Activated naive CD4-positive, alpha-beta T cell treated with anti-CD3 and anti-CD28 coated beads, Interleukin-2, amount 50 U/mL, for 72 hours (primary cell): ENCODE data around the gene LRRK1. TPM values are rescaled to one million over a fixed set of nuclear protein-coding genes. Genes with fewer than 3 reads are reported as not detected.
"Not testable (repeated sequence)": the region's sequence is repeated elsewhere in the genome, so short reads cannot be mapped to it uniquely, and the experiment has no call there.

ENCODE experiments used
- ATAC-seq, 2 donors: fragments of 150-1000 bp; cut with Tn5 transposase; 2 replicates each; pipeline ENCODE4 v1.10.0; 2021; ENCODE audit warnings: mild to moderate bottlenecking in 2 of 2, moderate library complexity in 2 of 2
- DNase-seq, 2 donors: peaks; one replicate each; pipeline ENCODE4 v3.0.0; 2021 to 2022; ENCODE audit warnings: low spot score in 2 of 2
- H3K27ac Mint-ChIP-seq, 2 donors: one replicate each; pipeline ENCODE4 v1.8.0; 2022; ENCODE audit warnings: mild to moderate bottlenecking in 2 of 2, mixed read lengths in 2 of 2
- H3K36me3 Mint-ChIP-seq, 2 donors: one replicate each; pipeline ENCODE4 v1.8.0; 2022; ENCODE audit warnings: mixed read lengths in 2 of 2
- H3K9me3 Mint-ChIP-seq, 2 donors: one replicate each; pipeline ENCODE4 v1.8.0; 2022; ENCODE audit warnings: mixed read lengths in 2 of 2
- total RNA-seq, 2 donors: library from RNA; stranded (reverse); gene quantifications; one replicate each; pipeline ENCODE4 v1.2.3, GENCODE V29; 2022

The LRRK1 gene
- total RNA-seq, 2 donors from 2014 or later: 0.09 to 1.4 TPM

DNA sequence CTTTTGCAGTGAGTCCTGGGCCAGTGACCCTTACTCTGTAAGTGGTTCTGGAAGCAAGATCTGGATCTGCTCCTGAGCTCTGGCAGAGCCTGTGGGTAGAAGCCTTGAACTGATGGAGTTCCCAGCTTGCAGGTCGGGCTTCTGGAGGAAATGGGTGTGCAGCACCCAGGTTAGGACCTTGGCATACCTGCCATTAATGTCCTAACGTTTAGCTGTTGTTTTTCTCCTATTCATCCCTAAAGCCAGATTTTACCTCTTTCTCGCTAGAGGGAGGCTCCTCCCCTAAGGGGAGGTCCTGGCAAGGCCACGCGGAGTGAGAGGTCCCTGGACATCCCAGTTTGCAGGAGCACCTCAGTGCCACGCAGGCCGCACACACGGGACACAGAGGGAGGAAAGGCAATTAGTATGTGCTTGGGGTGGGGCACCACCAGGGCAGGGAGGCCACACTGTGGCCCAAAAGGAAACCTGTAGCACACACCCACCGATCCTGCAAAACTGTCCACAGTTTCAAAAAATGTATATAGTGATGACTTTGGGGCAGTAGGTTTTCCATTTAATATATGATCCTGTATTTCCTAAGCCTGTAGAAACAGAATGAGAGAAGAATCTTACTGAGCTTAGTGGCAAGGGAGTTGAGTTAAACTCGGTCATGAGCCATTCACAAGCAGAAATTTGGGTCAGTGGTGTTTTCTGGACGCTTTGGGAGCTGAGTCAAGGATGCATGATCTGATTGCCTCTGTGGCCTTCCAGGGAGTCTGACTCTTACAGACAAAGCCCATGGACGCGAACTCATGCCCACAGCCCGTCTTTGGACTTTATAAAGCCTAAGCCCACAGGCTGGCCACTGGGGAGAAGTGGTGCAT lies 148.7 kb downstream of the LRRK1 start:
- Mint-ChIP-seq H3K27ac (peak overlapping the region in 1 of 2 donors; percentile 75), H3K36me3 (no peaks in the 10 kb centered on the region), H3K9me3 (no peaks in the 10 kb centered on the region)
- ATAC-seq: no peak
- no peak for DNase-seq

DNA sequence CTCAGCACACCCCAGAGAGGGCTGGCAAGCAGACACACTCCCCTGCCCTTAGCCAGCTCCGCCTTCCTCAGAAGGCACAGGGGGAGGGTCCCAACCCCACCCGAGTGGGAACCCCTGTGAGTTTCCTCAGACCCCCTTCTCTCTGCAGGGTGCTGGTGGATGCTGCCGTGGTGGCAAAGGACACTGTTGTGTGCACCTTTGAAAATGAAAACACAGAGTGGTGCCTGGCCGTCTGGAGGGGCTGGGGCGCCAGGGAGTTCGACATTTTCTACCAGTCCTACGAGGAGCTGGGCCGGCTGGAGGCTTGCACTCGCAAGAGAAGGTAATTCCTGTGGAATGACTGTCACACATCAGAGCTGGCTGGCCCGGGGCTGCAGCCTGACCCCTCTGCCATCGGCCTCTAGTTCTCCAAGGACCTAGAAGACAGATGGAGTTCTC lies 149.4 kb downstream of the LRRK1 start:
- no peaks in the 10 kb centered on the region for H3K9me3 Mint-ChIP-seq
- no peak for DNase-seq
- ATAC-seq: no peak

DNA sequence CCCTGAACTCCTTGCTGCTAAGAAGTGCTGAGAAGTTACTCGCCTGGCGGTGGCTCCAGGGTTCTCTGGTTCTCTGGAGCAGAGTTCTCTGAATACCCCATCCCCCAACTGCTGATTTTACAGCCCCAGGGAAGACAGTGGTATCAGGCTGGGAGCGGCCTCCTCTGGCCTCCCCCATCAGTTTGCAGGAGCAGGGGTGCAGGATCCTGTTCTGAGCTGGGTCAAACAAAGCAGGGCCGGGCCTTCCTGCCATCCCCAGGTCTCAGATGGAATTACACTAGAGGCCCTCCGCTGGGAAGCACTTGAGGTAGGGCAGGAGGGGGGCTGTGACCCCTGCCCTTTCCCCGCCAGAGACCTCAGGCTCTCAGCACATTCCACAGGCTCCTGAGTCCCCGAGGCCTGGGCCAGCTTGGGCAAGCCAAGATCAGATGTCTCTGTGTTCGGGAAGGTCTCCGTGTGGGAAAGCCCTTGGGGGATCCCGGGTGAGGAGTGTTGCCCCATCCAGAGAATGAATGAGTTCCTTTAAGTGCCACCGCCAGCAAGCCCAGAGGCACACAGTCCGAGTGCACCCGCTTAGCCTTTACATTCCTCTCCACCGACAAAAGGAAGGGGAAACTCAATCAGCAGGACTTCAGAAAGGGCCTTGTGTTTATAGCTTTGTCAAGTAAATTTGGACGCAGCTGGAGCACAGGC lies 149.9 kb downstream of the LRRK1 start:
- ATAC-seq (no peak), DNase-seq (no peak)
- no peaks in the 10 kb centered on the region for H3K36me3 Mint-ChIP-seq
- H3K27ac Mint-ChIP-seq: no peak overlapping the region
- no peaks in the 10 kb centered on the region for H3K9me3 Mint-ChIP-seq

More for the DNA sequence above, 149.4 kb downstream of the LRRK1 start:
- no peaks in the 10 kb centered on the region for H3K36me3 Mint-ChIP-seq
- H3K27ac Mint-ChIP-seq: no peak overlapping the region

DNA sequence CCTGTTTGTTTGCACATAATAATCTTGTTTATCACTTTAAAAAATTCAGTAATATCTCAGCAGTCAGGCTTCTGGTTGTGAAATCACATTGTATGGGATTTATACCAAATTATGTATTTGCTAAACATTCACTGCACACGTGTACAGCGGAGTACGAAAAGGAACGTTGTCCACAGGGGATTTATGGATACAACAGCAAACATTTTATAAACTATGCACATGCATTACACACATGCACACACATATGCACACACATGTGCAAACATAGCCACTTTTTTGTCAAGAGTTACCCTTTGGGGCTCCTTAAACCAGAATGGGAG lies 150.5 kb downstream of the LRRK1 start:
- no peak for DNase-seq
- no peak for ATAC-seq
- no peak overlapping the region for H3K27ac Mint-ChIP-seq
- no peaks in the 10 kb centered on the region for H3K36me3 Mint-ChIP-seq
- H3K9me3 Mint-ChIP-seq: no peaks in the 10 kb centered on the region

DNA sequence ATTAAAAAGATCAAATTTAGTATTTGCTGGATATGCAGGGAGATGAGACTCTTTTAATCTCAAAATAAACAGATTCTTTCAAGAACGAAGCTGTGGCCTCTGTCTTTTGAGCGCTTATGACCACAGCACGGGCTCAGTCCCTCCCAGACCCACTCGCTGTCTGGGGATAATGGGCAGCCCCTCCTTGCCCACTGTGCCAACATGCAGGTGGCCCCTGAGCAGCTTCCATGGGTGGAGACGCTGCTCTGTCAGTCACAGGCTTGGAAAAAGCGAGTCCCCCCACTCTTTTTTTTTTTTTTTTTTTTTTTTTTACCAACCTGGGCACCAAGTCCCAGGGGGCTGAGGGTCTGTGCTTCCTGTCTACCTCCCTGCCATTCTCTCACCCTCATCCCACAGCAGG lies 150.9 kb downstream of the LRRK1 start:
- ATAC-seq (peak in 1 of 2 donors; percentile 6), DNase-seq (no peak)
- Mint-ChIP-seq H3K36me3 (no peaks in the 10 kb centered on the region), H3K9me3 (no peaks in the 10 kb centered on the region), H3K27ac (peak overlapping the region; percentile 82 to 86)

DNA sequence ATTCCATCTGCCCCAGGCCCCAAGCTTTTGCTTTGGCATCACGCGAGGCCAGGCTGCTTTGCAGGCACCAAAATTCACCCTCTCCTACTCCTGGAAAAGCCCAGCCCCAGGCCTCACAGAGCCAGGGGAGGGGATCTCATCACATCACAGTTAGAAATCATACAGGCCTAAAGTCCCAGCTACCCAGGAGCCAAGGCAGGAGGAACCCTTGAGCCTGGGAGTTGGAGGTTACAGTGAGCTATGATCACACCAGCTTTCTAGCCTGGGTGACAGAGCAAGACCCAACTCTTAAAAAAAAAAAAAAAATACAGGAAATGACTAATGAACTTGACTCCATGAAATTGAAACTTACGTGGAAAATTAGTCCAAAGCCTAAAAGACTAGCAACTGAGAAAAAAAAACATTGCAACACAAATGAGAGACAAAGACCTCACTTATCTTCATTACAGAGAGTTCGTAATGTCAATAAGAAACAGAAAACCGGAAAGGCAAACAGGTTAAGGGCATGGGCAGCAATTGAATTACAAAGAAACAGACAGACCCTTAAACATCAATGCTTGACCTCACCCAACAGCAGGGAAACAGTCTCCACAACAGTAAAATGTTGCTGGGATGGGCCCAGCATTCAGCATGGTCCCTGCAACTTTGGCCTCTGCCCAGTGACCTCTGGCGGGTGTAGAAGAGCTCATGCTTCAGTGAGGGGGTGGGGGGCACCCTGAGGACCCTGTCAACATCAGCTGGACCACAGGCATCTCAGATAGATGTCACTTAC lies 151.5 kb downstream of the LRRK1 start:
- Mint-ChIP-seq H3K9me3 (no peaks in the 10 kb centered on the region), H3K27ac (peak overlapping the region; percentile 82 to 86), H3K36me3 (no peaks in the 10 kb centered on the region)
- ATAC-seq: peak; percentile 86 to 87
- DNase-seq: no peak

DNA sequence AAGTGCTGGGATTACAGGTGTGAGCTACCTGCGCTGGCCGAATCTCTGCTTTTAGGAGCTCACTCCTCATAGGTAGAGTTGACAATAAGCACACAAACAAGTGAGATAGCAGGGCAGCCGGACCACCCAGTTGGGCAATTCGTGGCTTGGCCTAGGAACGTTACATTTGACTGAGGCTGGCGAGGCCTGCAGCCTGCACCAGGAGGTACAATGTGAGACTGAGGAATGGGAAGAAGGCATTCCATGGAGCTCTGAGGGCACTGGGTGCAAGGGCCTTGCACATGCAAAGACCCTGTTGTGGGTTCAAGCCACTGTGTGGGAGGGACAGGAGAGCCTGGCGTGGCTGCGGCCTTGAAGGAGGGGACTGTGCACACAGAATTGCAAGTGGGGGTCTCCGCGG lies 152.5 kb downstream of the LRRK1 start:
- H3K36me3 Mint-ChIP-seq: no peaks in the 10 kb centered on the region
- no peak for DNase-seq
- H3K27ac Mint-ChIP-seq: peak overlapping the region; percentile 67 to 82
- no peak for ATAC-seq
- H3K9me3 Mint-ChIP-seq: no peaks in the 10 kb centered on the region

DNA sequence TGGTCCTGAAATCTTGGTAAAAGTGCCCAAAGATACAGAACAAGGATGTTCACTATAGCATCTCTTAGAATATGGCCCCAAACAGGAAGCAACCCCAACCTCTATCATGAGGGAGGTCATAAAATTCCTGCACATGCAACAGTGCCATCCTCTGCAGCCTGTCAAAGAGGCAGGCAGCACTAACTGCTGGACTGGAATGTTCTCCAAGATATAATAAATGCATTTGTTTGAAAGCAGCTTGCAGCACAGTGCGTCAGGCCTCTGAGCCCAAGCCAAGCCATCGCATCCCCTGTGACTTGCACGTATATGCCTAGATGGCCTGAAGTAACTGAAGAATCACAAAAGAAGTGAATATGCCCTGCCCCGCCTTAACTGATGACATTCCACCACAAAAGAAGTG lies 153.1 kb downstream of the LRRK1 start:
- not testable (repeated sequence) for ATAC-seq, H3K36me3 Mint-ChIP-seq, DNase-seq, H3K9me3 Mint-ChIP-seq
- peak overlapping the region in 1 of 2 donors; percentile 48 for H3K27ac Mint-ChIP-seq

DNA sequence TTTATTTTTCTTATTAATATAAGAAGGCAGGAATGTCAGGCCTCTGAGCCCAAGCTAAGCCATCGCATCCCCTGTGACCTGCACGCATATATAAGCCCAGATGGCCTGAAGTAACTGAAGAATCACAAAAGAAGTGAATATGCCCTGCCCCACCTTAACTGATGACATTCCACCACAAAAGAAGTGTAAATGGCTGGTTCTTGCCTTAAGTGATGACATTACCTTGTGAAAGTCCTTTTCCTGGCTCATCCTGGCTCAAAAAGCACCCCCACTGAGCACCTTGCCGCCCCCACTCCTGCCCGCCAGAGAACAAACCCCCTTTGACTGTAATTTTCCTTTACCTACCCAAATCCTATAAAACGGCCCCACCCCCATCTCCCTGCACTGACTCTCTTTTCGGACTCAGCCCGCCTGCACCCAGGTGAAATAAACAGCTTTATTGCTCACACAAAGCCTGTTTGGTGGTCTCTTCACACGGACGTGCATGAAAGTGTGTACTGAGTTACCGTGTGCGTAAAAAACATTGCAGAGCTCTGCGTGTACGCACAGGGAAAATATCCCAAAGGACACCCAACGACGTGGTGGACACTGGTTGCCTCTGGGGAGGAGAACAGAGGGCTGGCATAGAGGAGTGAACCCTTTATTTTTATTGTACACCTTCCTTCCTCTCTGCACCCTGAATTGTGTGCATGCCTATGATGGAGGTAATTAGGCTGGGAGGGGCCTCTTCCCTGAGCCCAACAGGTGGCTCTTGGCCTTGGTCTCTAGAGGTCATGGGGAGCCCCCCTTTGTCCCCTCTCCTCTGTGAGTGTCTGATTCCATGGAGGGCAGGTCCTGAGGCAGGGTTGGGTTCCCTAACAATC lies 158.9 kb downstream of the LRRK1 start:
- not testable (repeated sequence) for DNase-seq, H3K9me3 Mint-ChIP-seq, H3K36me3 Mint-ChIP-seq, ATAC-seq, H3K27ac Mint-ChIP-seq

DNA sequence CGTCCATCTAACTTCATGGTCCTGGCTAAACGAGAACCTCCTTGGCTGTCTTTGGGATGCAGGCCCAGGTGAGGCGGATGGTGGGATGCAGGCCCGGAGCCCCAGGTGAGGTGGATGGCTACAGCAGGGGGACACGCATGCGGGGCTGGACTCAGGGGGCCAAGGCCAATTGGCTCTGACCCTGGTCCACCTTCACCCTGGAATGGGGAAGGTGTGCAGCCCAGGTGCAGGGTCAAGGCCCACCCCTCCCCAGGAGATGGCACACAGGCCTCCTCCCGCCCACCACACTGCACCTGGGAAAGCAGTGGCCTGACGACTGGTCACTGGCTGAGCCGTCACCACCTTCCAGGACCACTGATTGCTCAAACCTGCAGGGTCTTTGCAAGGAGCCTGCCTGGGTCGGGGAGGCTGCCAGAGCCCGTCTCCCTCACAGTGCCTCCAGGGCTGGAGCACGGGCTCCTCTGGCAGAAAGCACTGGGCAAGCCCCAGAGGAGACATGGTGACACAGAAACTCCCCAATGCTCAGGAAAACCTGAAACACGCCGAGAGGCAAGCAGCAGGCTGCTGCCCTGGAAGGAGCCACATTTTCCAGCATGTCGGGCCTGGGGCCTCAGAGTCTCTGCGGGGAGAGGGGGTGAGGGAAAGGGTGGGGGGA lies 159.6 kb downstream of the LRRK1 start:
- no peaks in the 10 kb centered on the region for H3K36me3 Mint-ChIP-seq
- H3K27ac Mint-ChIP-seq: no peak overlapping the region
- no peaks in the 10 kb centered on the region for H3K9me3 Mint-ChIP-seq
- DNase-seq (no peak), ATAC-seq (no peak)

DNA sequence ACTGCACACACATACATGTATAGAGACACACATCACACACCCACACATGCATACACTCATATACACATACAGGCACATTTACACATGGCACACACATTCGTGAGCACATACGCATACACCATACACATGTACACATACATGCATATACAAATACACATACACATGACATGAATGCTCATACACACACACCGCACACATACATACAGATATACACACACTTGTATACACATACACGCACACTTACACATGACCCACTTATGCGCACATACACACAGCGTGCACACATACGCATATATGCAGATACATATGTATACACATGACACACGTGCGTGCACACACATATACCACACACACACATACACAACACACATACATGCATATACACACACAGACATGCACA lies 162.7 kb downstream of the LRRK1 start:
- DNase-seq (no peak), ATAC-seq (no peak)
- Mint-ChIP-seq H3K36me3 (no peaks in the 10 kb centered on the region), H3K9me3 (no peaks in the 10 kb centered on the region), H3K27ac (no peak overlapping the region)

DNA sequence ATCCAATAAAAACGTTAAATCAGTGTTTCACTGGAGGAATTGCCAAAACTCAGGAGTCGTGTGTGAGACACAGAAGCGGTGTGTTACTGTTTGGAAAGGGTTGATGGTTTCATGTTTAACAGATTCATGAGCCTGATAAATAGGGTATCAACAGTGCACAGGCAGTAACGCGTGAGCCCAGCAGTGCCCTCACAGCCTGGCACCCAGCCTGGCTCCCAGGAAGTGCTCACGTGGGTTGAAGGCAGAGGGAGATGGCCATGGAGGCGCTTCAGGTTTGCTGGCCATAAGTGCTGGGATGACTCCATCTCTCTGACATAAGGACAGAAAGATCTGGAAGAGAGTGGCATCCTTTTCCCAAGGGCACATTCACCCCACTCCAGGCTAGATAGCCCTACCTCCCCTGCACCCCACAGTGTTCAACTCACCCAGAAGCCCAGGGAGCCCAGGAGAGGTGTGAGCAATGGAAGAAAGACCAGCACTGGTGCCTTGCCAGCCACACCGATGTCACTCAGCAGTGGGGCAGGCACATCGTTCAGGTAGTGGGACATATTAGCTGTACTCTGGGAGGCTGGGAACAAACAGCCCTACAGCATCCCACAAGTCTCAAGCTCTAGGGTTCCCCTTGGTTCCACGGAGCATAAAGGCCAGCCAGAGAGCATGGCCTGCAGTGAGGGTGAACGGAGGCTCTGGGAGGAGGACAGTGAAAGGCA lies 164.3 kb downstream of the LRRK1 start:
- Mint-ChIP-seq H3K36me3 (no peaks in the 10 kb centered on the region), H3K9me3 (no peaks in the 10 kb centered on the region), H3K27ac (peak overlapping the region in 1 of 2 donors; percentile 29)
- no peak for ATAC-seq
- DNase-seq: no peak

DNA sequence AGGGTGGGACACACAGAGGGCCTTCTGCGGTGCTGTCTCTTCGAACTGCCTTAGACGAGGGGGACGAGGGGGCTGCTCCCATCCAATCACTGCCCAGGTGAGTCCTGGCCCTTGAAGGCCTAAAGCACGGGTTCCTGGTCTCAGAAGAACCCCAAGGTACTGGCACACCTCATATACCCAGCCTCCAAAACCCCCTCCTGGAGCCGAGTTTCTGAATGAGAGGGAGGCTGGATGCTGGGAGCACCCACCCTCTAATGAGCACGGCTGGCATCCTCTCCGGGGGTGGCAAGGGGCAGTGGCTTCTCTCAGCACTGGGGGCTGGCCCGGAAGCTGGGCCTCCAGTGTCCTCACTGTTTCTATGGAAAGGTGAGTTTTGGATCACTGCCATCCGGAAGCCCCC lies 165.6 kb downstream of the LRRK1 start:
- ATAC-seq (no peak), DNase-seq (no peak)
- no peak overlapping the region for H3K27ac Mint-ChIP-seq
- H3K9me3 Mint-ChIP-seq: no peaks in the 10 kb centered on the region
- no peaks in the 10 kb centered on the region for H3K36me3 Mint-ChIP-seq

DNA sequence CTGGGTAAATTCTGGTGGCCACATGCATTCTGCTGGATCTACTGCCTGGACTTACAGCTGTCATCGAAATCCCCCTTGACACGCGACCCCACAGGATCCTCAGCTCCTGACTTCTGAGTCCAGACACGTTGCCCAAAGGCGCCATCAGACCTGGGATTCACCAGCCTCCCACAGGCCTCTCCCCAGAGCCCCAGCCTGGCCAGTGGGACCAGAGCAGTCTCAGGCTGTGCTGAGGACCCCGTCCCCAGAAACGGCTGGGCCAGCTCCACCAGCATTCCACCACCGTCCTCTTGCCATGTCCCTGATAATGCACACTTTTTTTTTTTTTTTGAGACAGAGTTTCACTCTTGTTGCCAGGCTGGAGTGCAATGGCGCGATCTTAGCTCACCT lies 166.1 kb downstream of the LRRK1 start:
- no peaks in the 10 kb centered on the region for H3K36me3 Mint-ChIP-seq
- ATAC-seq (no peak), DNase-seq (no peak)
- H3K9me3 Mint-ChIP-seq: no peaks in the 10 kb centered on the region
- H3K27ac Mint-ChIP-seq: no peak overlapping the region

DNA sequence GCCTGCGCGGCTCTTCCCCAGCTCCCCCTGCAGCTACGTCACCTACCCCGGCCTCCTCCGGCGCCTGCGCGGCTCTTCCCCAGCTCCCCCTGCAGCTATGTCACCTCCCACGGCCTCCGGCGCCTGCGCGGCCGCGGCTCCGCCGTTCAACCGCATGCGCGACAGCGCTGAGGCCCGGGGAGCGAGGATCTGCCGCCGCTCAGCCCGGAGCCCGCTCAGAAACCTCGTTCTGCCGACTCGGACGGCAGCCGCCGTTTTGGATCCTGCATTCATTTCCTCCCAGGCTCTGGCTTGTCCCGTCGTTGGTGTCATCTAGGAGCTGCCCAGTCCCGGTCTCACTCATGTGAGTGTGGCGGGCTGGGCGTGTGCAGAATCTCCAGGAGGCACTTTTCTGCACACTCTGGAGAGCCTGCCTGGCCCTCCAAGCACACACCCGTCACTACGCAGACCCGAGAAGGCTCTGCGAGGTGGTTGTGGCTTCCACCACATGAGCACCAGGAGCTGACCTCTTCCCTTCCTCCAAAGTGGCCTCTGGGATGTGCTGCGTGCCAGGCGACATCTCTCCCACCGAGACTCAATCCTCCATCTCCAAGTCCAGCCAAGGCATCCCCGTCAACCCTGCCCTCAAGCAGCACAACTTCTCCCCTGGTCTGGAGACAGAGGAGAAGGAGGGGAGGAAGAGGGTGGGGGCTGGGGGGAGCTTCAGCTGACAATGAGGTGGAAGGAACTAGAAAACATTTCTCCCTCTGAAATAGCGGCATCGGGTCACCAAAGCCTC lies 167.4 kb downstream of the LRRK1 start:
- H3K9me3 Mint-ChIP-seq: no peaks in the 10 kb centered on the region
- H3K36me3 Mint-ChIP-seq: no peaks in the 10 kb centered on the region
- DNase-seq (no peak), ATAC-seq (no peak)
- no peak overlapping the region for H3K27ac Mint-ChIP-seq
